Stimulated activated CD4-positive, alpha-beta T cell treated with anti-CD3 and anti-CD28 coated beads, Interleukin-12 subunit alpha, Interleukin-12 subunit beta, amount 100 ng/mL, for 48 hours (primary cell): ENCODE measurements around the gene GSC.

Source experiments
- DNase-seq, 3 donors: peaks; one replicate each; pipeline ENCODE4 v3.0.0-alpha.2; 2020; ENCODE audit warnings: low read depth in 2 of 3, low spot score in 1 of 3

The GSC gene

GRCh38 chr14:94772548-94772947, 2.6 kb upstream of the GSC start:
- DNase-seq: no peak

- DNase-seq: no peak
Observed at GRCh38 chr14:94771906-94772490, 2.1 kb upstream of the GSC start.

- no peak for DNase-seq
Observed at GRCh38 chr14:94771158-94771905, 1.4 kb upstream of the GSC start.

- DNase-seq: no peak
Observed at GRCh38 chr14:94770815-94771157, 873 bp upstream of the GSC start.

GRCh38 chr14:94770251-94770749, 387 bp upstream of the GSC start:
- DNase-seq: no peak

GRCh38 chr14:94768521-94769390, 1.2 kb downstream of the GSC start:
- DNase-seq: peak in 1 of 3 donors; percentile 6

- no peak for DNase-seq
Observed at GRCh38 chr14:94768141-94768520, 1.8 kb downstream of the GSC start.

- DNase-seq: no peak
Observed at GRCh38 chr14:94767321-94767878, 2.5 kb downstream of the GSC start.

- DNase-seq: no peak
Observed at GRCh38 chr14:94764573-94764972, 5.3 kb downstream of the GSC start.

GRCh38 chr14:94762431-94762830, 7.5 kb downstream of the GSC start:
- no peak for DNase-seq

- DNase-seq: no peak
Observed at GRCh38 chr14:94761997-94762377, 7.9 kb downstream of the GSC start.

- DNase-seq: no peak
Observed at GRCh38 chr14:94761348-94761996, 8.4 kb downstream of the GSC start.

GRCh38 chr14:94756310-94756882, 13.5 kb downstream of the GSC start:
- DNase-seq: no peak

GRCh38 chr14:94754391-94754942, 15.4 kb downstream of the GSC start:
- DNase-seq: no peak

- no peak for DNase-seq
Observed at GRCh38 chr14:94752591-94753436, 17.1 kb downstream of the GSC start.

- no peak for DNase-seq
Observed at GRCh38 chr14:94751956-94752355, 18.0 kb downstream of the GSC start.

GRCh38 chr14:94751321-94751720, 18.6 kb downstream of the GSC start:
- no peak for DNase-seq

- DNase-seq: no peak
Observed at GRCh38 chr14:94750371-94750770, 19.5 kb downstream of the GSC start.

- no peak for DNase-seq
Observed at GRCh38 chr14:94748667-94749347, 21.1 kb downstream of the GSC start.
